ENCODE measurements around the gene MAP6.

GRCh38 chr11:75558939-75559843 is 109.6 kb downstream of the MAP6 start:
- TF ChIP-seq FOXM1 (IDR thresholded peaks at IDR 0.05; ENCODE audit: borderline replicate concordance): no peak
- no peak for TF ChIP-seq FOXA1 (IDR thresholded peaks at IDR 0.05)
- TF ChIP-seq PKNOX1 (IDR thresholded peaks at IDR 0.05): no peak
- no peak for TF ChIP-seq BHLHE40 (IDR thresholded peaks at IDR 0.05; ENCODE audit: borderline replicate concordance)
- no peak for TF ChIP-seq SP1 (IDR thresholded peaks at IDR 0.05)
- TF ChIP-seq SUZ12 (IDR thresholded peaks at IDR 0.05): no peak
- no peak for TF ChIP-seq NFRKB (IDR thresholded peaks at IDR 0.05)
- no peak for TF ChIP-seq ELF4 (IDR thresholded peaks at IDR 0.05)
- TF ChIP-seq ZNF384 (IDR thresholded peaks at IDR 0.05): no peak
- TF ChIP-seq FOXK2 (IDR thresholded peaks at IDR 0.05): no peak
